HEK293 (cell line): ENCODE data around the gene AK9.
A peak's percentile ranks its signal among the peaks of the same experiment; 100 is the strongest.

Experiments
- CTCF ChIA-PET: fragments of 350-600 bp; formaldehyde crosslinking; extraction: SDS; loops from one replicate; lab custom pipeline; 2021; ENCODE audit warnings: antibody characterized with exemption; lab: Yijun Ruan, JAX
- POLR2A ChIA-PET: fragments of 300-600 bp; formaldehyde crosslinking; extraction: SDS; loops from one replicate; lab custom pipeline; 2020; ENCODE audit warnings: antibody characterized with exemption, inconsistent platforms; lab: Yijun Ruan, JAX
- H3K27ac ChIP-seq: fragments of 200-500 bp; sonication (Bioruptor generic); 2 replicates; pipeline ENCODE4 v1.5.1; 2014; ENCODE audit warnings: low read depth, low read length, control low read depth, inconsistent platforms; ENCODE audit errors: extremely low read depth
- H3K36me3 ChIP-seq, 2 experiments: fragments of 200-500 bp in 1 of 2; sonication (Bioruptor generic) in 1 of 2; 1 replicate in 1 of 2; 2 replicates in 1 of 2; pipeline ENCODE4 v1.5.1; 2014 to 2017; ENCODE audit warnings: inconsistent platforms in 2 of 2, low read length in 2 of 2; ENCODE audit not compliant: control insufficient read depth in 2 of 2, insufficient read depth in 1 of 2
- H3K4me1 ChIP-seq: fragments of 200-500 bp; sonication (Bioruptor generic); 2 replicates; pipeline ENCODE4 v1.5.1; 2014; ENCODE audit warnings: mild to moderate bottlenecking, low read length, inconsistent platforms; ENCODE audit not compliant: control insufficient read depth, insufficient read depth
- H3K4me3 ChIP-seq: 2 replicates; pipeline ENCODE4 v1.5.1; 2011; ENCODE audit warnings: low read depth, mild to moderate bottlenecking, control low read depth, low read length, moderate library complexity
- H3K9me3 ChIP-seq: fragments of 200-500 bp; sonication (Bioruptor generic); 2 replicates; pipeline ENCODE4 v1.5.1; 2014; ENCODE audit warnings: low read depth, low read length, inconsistent platforms; ENCODE audit not compliant: control insufficient read depth, insufficient read depth
- EGR2 ChIP-seq: fragments of 450-650 bp; formaldehyde crosslinking; IDR thresholded peaks from 2 replicates; pipeline ENCODE4 v1.5.1; 2016; ENCODE audit warnings: low read depth, missing biosample characterization, missing genetic modification characterization
- FEZF1 ChIP-seq: fragments of 450-650 bp; formaldehyde crosslinking; IDR thresholded peaks from 2 replicates; pipeline ENCODE4 v1.5.1; 2016; ENCODE audit warnings: missing biosample characterization, missing genetic modification characterization
- HOXA7 ChIP-seq: sonication (generic); formaldehyde crosslinking; IDR thresholded peaks from 2 replicates; pipeline ENCODE4 v1.8.1; 2022; ENCODE audit warnings: missing genetic modification reagents, borderline replicate concordance
- KLF1 ChIP-seq: fragments of 450-650 bp; formaldehyde crosslinking; IDR thresholded peaks from 2 replicates; pipeline ENCODE4 v1.5.1; 2016; ENCODE audit warnings: missing biosample characterization, missing genetic modification characterization
- MZF1 ChIP-seq: fragments of 450-650 bp; formaldehyde crosslinking; IDR thresholded peaks from 2 replicates; pipeline ENCODE4 v1.5.1; 2017; ENCODE audit warnings: missing biosample characterization, missing genetic modification characterization, borderline replicate concordance
- OVOL3 ChIP-seq: fragments of 450-650 bp; formaldehyde crosslinking; IDR thresholded peaks from 2 replicates; pipeline ENCODE4 v1.5.1; 2016; ENCODE audit warnings: missing biosample characterization, missing genetic modification characterization
- RBAK ChIP-seq: fragments of 450-650 bp; formaldehyde crosslinking; IDR thresholded peaks from 2 replicates; pipeline ENCODE4 v1.5.1; 2016; ENCODE audit warnings: missing biosample characterization, missing genetic modification characterization
- SP3 ChIP-seq: fragments of 450-650 bp; formaldehyde crosslinking; IDR thresholded peaks from 2 replicates; pipeline ENCODE4 v1.5.1; 2016; ENCODE audit warnings: missing biosample characterization, missing genetic modification characterization
- TRIM28 ChIP-seq: IDR thresholded peaks from 2 replicates; pipeline ENCODE4 v1.6.1; 2011; ENCODE audit warnings: low read length, control low read depth, borderline replicate concordance
- ZBTB49 ChIP-seq: fragments of 450-650 bp; formaldehyde crosslinking; IDR thresholded peaks from 2 replicates; pipeline ENCODE4 v1.5.1; 2016; ENCODE audit warnings: missing biosample characterization, missing genetic modification characterization, low read depth
- ZNF112 ChIP-seq: fragments of 450-650 bp; formaldehyde crosslinking; IDR thresholded peaks from 2 replicates; pipeline ENCODE4 v1.5.0; 2017; ENCODE audit warnings: missing biosample characterization, missing genetic modification characterization
- ZNF155 ChIP-seq: fragments of 450-650 bp; formaldehyde crosslinking; IDR thresholded peaks from 2 replicates; pipeline ENCODE4 v1.5.1; 2016; ENCODE audit warnings: missing biosample characterization, missing genetic modification characterization
- ZNF184 ChIP-seq: fragments of 450-650 bp; IDR thresholded peaks from 2 replicates; pipeline ENCODE4 v1.5.1; 2018; ENCODE audit warnings: missing biosample characterization, mild to moderate bottlenecking, missing genetic modification characterization
- ZNF394 ChIP-seq: fragments of 450-650 bp; formaldehyde crosslinking; IDR thresholded peaks from 2 replicates; pipeline ENCODE4 v1.5.1; 2016; ENCODE audit warnings: missing biosample characterization, missing genetic modification characterization, mild to moderate bottlenecking, moderate library complexity, borderline replicate concordance
- ZNF560 ChIP-seq: fragments of 450-650 bp; formaldehyde crosslinking; IDR thresholded peaks from 2 replicates; pipeline ENCODE4 v1.5.1; 2017; ENCODE audit warnings: missing biosample characterization, missing genetic modification characterization, borderline replicate concordance
- ZNF76 ChIP-seq: fragments of 450-650 bp; formaldehyde crosslinking; IDR thresholded peaks from 2 replicates; pipeline ENCODE4; 2016; ENCODE audit warnings: low read depth, missing biosample characterization, missing genetic modification characterization, borderline replicate concordance
- ZNF791 ChIP-seq: fragments of 450-650 bp; formaldehyde crosslinking; IDR thresholded peaks from 2 replicates; pipeline ENCODE4 v1.5.1; 2016; ENCODE audit warnings: missing biosample characterization, missing genetic modification characterization
- ZNF792 ChIP-seq: fragments of 450-650 bp; formaldehyde crosslinking; IDR thresholded peaks from 2 replicates; pipeline ENCODE4 v1.5.1; 2016; ENCODE audit warnings: missing biosample characterization, missing genetic modification characterization
- ZNF830 ChIP-seq: fragments of 450-650 bp; IDR thresholded peaks from 2 replicates; pipeline ENCODE4 v1.5.0; 2018; ENCODE audit warnings: missing biosample characterization, missing genetic modification characterization, low read depth, mild to moderate bottlenecking, moderate library complexity
- ZXDB ChIP-seq: fragments of 450-650 bp; formaldehyde crosslinking; IDR thresholded peaks from 2 replicates; pipeline ENCODE4 v1.5.1; 2016; ENCODE audit warnings: missing biosample characterization, missing genetic modification characterization
- TF ChIP-seq, protein P1 (sequence below): fragments of 450-650 bp; formaldehyde crosslinking; IDR thresholded peaks from 2 replicates; pipeline ENCODE4 v1.5.1; 2016; ENCODE audit warnings: missing biosample characterization, missing genetic modification characterization
- TF ChIP-seq, protein P2 (sequence below): fragments of 450-650 bp; formaldehyde crosslinking; IDR thresholded peaks from 2 replicates; pipeline ENCODE4 v1.5.1; 2016; ENCODE audit warnings: missing biosample characterization, missing genetic modification characterization
- TF ChIP-seq, protein P3 (sequence below): fragments of 450-650 bp; formaldehyde crosslinking; conservative IDR thresholded peaks from 2 replicates; pipeline ENCODE4 v1.5.1; 2016; ENCODE audit warnings: low read depth, missing biosample characterization, missing genetic modification characterization

AK9 gene

DNA sequence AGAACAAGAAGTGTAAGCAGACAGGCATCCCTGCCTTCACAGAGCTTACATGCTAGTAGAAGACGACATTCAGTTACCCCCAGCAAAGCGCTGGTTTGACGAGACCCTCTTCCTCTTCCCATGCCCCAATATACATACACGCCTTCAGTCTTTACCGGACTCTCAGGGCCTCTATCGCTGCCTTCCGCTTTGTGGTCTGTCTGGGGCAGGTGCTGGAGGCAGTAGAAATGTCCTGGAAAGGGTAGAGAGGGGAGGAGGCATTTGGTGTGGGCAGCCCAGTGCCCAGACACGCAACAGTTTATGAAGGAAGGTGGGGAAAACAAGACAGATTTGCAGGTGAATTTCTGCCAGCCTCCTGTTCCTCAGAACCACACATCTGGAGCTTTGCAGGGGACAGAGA is 244.5 kb downstream of the AK9 start (continued):
- TF ChIP-seq ZNF830 (tag by site-specific recombination) (no peak), TRIM28 (no peak), ZNF155 (tag by site-specific recombination) (no peak)

DNA sequence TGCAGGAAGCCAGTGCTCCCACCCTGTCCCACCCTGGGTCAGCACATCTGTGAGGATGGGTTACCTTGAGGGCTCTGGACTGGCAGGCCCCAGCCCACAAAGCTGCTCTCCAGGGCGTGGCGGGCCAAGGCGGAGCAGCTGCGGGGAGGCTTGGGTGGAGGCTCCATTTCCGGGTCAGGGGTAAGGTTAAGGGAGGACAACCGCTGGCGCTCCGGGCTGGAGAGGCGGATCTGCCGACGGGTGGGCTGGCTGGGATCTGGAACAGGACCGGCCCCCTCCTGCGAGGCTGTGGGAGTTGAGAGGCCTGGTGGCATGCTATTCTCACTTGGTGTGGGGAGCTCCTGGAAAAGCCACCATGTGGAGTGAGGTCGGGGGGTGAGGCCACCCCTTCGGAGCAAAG is 244.9 kb downstream of the AK9 start:
- Histone ChIP-seq H3K36me3 (peaks cover 0 to 58% of the 10 kb centered on the region in 2 experiments; a peak in 1 of 3 replicates), H3K4me3 (no peak overlapping the region), H3K4me1 (no peaks in the 10 kb centered on the region), H3K27ac (no peak overlapping the region), H3K9me3 (no peaks in the 10 kb centered on the region)
- CTCF ChIA-PET = interaction anchor here (1.5 kb wide), 1 partner anchor 258 kb away, joined by 6 read pairs; no protein-coding TSS in a partner anchor
- POLR2A ChIA-PET = interaction anchor here (4.2 kb wide), 1 partner anchor 9 kb away, joined by 39 read pairs; the partner anchor contains the start of gene MICAL1
- TF ChIP-seq, protein P1, sequence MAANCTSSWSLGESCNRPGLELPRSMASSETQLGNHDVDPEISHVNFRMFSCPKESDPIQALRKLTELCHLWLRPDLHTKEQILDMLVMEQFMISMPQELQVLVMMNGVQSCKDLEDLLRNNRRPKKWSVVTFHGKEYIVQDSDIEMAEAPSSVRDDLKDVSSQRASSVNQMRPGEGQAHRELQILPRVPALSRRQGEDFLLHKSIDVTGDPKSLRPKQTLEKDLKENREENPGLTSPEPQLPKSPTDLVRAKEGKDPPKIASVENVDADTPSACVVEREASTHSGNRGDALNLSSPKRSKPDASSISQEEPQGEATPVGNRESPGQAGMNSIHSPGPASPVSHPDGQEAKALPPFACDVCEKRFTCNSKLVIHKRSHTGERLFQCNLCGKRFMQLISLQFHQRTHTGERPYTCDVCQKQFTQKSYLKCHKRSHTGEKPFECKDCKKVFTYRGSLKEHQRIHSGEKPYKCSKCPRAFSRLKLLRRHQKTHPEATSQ = no peak
- TF ChIP-seq KLF1 (tag by site-specific recombination) = peak; percentile 81

- ChIA-PET POLR2A (interaction anchor here (4.2 kb wide), 1 partner anchor 10 kb away, joined by 39 read pairs; the partner anchor contains the start of gene MICAL1), CTCF (no interaction called here)
- Histone ChIP-seq H3K36me3 (peaks cover 0 to 56% of the 10 kb centered on the region in 2 experiments; a peak in 1 of 3 replicates), H3K4me3 (no peak overlapping the region), H3K27ac (no peak overlapping the region), H3K9me3 (no peaks in the 10 kb centered on the region), H3K4me1 (no peaks in the 10 kb centered on the region)
- TF ChIP-seq RBAK (tag by site-specific recombination) (no peak), MZF1 (tag by site-specific recombination) (no peak), HOXA7 (CRISPR knock-in tag) (no peak), ZXDB (tag by site-specific recombination) (no peak), FEZF1 (tag by site-specific recombination) (no peak), ZNF394 (tag by site-specific recombination) (no peak), TRIM28 (no peak), ZNF560 (tag by site-specific recombination) (no peak), ZNF184 (tag by site-specific recombination) (no peak), ZBTB49 (tag by site-specific recombination) (no peak), SP3 (no peak), OVOL3 (no peak), ZNF76 (tag by site-specific recombination) (no peak), ZNF112 (tag by site-specific recombination) (no peak), ZNF791 (tag by site-specific recombination) (no peak), ZNF792 (tag by site-specific recombination) (no peak), EGR2 (tag by site-specific recombination) (no peak)
- TF ChIP-seq, protein P2, sequence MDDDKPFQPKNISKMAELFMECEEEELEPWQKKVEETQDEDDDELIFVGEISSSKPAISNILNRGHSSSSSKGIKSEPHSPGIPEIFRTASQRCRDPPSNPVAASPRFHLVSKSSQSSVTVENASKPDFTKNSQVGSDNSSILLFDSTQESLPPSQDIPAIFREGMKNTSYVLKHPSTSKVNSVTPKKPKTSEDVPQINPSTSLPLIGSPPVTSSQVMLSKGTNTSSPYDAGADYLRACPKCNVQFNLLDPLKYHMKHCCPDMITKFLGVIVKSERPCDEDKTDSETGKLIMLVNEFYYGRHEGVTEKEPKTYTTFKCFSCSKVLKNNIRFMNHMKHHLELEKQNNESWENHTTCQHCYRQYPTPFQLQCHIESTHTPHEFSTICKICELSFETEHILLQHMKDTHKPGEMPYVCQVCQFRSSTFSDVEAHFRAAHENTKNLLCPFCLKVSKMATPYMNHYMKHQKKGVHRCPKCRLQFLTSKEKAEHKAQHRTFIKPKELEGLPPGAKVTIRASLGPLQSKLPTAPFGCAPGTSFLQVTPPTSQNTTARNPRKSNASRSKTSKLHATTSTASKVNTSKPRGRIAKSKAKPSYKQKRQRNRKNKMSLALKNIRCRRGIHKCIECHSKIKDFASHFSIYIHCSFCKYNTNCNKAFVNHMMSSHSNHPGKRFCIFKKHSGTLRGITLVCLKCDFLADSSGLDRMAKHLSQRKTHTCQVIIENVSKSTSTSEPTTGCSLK = no peak
- TF ChIP-seq, protein P3, sequence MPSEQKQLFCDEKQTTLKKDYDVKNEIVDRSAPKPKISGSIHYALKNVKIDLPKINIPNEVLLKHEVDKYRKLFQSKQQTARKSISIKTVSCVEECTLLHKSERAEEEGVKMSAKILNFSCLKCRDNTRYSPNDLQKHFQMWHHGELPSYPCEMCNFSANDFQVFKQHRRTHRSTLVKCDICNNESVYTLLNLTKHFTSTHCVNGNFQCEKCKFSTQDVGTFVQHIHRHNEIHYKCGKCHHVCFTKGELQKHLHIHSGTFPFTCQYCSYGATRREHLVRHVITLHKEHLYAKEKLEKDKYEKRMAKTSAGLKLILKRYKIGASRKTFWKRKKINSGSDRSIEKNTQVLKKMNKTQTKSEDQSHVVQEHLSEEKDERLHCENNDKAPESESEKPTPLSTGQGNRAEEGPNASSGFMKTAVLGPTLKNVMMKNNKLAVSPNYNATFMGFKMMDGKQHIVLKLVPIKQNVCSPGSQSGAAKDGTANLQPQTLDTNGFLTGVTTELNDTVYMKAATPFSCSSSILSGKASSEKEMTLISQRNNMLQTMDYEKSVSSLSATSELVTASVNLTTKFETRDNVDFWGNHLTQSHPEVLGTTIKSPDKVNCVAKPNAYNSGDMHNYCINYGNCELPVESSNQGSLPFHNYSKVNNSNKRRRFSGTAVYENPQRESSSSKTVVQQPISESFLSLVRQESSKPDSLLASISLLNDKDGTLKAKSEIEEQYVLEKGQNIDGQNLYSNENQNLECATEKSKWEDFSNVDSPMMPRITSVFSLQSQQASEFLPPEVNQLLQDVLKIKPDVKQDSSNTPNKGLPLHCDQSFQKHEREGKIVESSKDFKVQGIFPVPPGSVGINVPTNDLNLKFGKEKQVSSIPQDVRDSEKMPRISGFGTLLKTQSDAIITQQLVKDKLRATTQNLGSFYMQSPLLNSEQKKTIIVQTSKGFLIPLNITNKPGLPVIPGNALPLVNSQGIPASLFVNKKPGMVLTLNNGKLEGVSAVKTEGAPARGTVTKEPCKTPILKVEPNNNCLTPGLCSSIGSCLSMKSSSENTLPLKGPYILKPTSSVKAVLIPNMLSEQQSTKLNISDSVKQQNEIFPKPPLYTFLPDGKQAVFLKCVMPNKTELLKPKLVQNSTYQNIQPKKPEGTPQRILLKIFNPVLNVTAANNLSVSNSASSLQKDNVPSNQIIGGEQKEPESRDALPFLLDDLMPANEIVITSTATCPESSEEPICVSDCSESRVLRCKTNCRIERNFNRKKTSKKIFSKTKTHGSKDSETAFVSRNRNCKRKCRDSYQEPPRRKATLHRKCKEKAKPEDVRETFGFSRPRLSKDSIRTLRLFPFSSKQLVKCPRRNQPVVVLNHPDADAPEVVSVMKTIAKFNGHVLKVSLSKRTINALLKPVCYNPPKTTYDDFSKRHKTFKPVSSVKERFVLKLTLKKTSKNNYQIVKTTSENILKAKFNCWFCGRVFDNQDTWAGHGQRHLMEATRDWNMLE (tag by site-specific recombination) = no peak
Measured at GRCh38 chr6:109445382-109445781, 245.6 kb downstream of the AK9 start.
